Lung (tissue), 12 donors: ENCODE results near the gene SYTL3. TPM values are rescaled to one million over a fixed set of nuclear protein-coding genes. Genes with fewer than 3 reads are reported as not detected.

Experiments
- ATAC-seq: fragments of 200-7000 bp; cut with Tn5 transposase; one replicate; pipeline ENCODE4 v1.9.1; 2020; ENCODE audit warnings: moderate number of reproducible peaks; ENCODE audit not compliant: insufficient read depth, low FRiP score
- DNase-seq, 3 donors: peaks; one replicate each; pipeline ENCODE4 v3.0.0-alpha.2; 2013 to 2017
- H3K27ac ChIP-seq, 2 donors: one replicate each; pipeline ENCODE4 v1.5.1; 2013; ENCODE audit warnings: mild to moderate bottlenecking in 2 of 2, moderate library complexity in 2 of 2, control low read depth in 1 of 2, inconsistent platforms in 1 of 2, low read depth in 1 of 2, low read length in 1 of 2
- H3K27me3 ChIP-seq, 3 donors: one replicate each; pipeline ENCODE4 v1.5.1; 2013; ENCODE audit warnings: low read length in 2 of 3; ENCODE audit not compliant: control insufficient read depth in 3 of 3, insufficient read depth in 3 of 3
- H3K36me3 ChIP-seq, 4 donors: one replicate each; pipeline ENCODE4 v1.5.1; 2013; ENCODE audit warnings: low read length in 4 of 4, mild to moderate bottlenecking in 1 of 4, moderate library complexity in 1 of 4; ENCODE audit not compliant: control insufficient read depth in 4 of 4, insufficient read depth in 4 of 4
- H3K4me1 ChIP-seq, 5 donors: one replicate each; pipeline ENCODE4 v1.5.1; 2013; ENCODE audit warnings: low read length in 5 of 5, mild to moderate bottlenecking in 2 of 5, moderate library complexity in 1 of 5; ENCODE audit not compliant: control insufficient read depth in 5 of 5, insufficient read depth in 5 of 5
- H3K4me3 ChIP-seq: one replicate; pipeline ENCODE4 v1.5.1; 2013; ENCODE audit warnings: mild to moderate bottlenecking, control low read depth, moderate library complexity
- H3K9ac ChIP-seq, 2 donors: one replicate each; pipeline ENCODE4 v1.5.1; 2013; ENCODE audit warnings: low read length in 2 of 2, control low read depth in 1 of 2; ENCODE audit not compliant: insufficient read depth in 1 of 2
- H3K9me3 ChIP-seq, 4 donors: one replicate each; pipeline ENCODE4 v1.5.1; 2013; ENCODE audit warnings: low read length in 3 of 4, mild to moderate bottlenecking in 1 of 4, moderate library complexity in 1 of 4; ENCODE audit not compliant: control insufficient read depth in 4 of 4, insufficient read depth in 3 of 4
- WGBS, 2 donors: extraction: QIAGEN DNeasy Blood & Tissue Kit; methylation state at CpG; one replicate each; pipeline ENCODE4 v1.1.7; 2013; 5-methylcytosine and 5-hydroxymethylcytosine counted together
- polyA plus RNA-seq, 2 donors: library from polyadenylated mRNA; stranded (reverse); fragments of 200-250 nt; gene quantifications; one replicate each; pipeline ENCODE4 v1.2.1, GENCODE V29; 2013
- total RNA-seq, 2 donors: library from RNA; depleted of rRNA in 1 of 2; stranded (reverse); fragments of >200 nt in 1 of 2; gene quantifications; one replicate each; pipeline ENCODE4 v1.2.1, GENCODE V29; 2014 to 2021
- TF ChIP-seq, protein P1 (sequence below): IDR thresholded peaks from 2 replicates; pipeline ENCODE4 v1.5.1; 2012; ENCODE audit warnings: mild to moderate bottlenecking; ENCODE audit errors: control extremely low read depth, extremely low read depth
- donor health status: control.
- donor health status: control.
- donor health status: Bipolar disorder and iron deficiency.
- donor health status: healthy.
- donor health status: DM: yes; HTN: yes; CAD: no.

The SYTL3 gene
- total and polyA plus RNA-seq, 4 donors, result 6.5 to 20.0 (median 15.6) TPM

DNA sequence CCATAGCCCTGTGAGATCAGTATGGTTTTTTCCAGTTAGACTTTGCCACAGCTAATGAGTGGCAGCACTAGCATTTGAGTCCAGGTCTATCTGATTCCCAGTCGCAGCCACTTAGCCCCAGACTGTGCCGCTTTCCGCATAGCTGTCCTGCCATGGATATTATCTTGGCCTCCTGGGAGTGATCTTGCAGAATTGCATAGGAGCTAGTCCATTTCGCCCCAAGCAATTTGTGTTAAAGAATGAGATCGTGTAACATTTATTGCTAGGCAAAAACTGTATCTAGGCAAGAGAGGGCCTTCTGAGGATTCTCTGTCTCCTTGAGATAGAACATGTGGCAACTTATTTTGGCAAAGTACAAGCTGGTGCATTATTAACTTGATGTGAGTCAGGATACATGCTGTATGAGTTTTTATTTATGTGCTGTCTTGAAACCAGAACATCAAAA lies 95.2 kb downstream of the SYTL3 start:
- DNase-seq (no peak), ATAC-seq (no peak)
- Histone ChIP-seq H3K27ac (no peak overlapping the region), H3K9ac (no peak overlapping the region), H3K4me3 (no peak overlapping the region), H3K4me1 (peaks cover 0 to 5% (median 0%) of the 10 kb centered on the region in 5 donors), H3K9me3 (no peaks in the 10 kb centered on the region), H3K36me3 (peaks cover 0 to 3% (median under 1%) of the 10 kb centered on the region in 4 donors), H3K27me3 (no peaks in the 10 kb centered on the region)
- 94 to 95% methylated on average over 5 of the region's 5 CpGs for WGBS, 2 donors
- TF ChIP-seq, protein P1, sequence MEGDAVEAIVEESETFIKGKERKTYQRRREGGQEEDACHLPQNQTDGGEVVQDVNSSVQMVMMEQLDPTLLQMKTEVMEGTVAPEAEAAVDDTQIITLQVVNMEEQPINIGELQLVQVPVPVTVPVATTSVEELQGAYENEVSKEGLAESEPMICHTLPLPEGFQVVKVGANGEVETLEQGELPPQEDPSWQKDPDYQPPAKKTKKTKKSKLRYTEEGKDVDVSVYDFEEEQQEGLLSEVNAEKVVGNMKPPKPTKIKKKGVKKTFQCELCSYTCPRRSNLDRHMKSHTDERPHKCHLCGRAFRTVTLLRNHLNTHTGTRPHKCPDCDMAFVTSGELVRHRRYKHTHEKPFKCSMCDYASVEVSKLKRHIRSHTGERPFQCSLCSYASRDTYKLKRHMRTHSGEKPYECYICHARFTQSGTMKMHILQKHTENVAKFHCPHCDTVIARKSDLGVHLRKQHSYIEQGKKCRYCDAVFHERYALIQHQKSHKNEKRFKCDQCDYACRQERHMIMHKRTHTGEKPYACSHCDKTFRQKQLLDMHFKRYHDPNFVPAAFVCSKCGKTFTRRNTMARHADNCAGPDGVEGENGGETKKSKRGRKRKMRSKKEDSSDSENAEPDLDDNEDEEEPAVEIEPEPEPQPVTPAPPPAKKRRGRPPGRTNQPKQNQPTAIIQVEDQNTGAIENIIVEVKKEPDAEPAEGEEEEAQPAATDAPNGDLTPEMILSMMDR, result no peak

DNA sequence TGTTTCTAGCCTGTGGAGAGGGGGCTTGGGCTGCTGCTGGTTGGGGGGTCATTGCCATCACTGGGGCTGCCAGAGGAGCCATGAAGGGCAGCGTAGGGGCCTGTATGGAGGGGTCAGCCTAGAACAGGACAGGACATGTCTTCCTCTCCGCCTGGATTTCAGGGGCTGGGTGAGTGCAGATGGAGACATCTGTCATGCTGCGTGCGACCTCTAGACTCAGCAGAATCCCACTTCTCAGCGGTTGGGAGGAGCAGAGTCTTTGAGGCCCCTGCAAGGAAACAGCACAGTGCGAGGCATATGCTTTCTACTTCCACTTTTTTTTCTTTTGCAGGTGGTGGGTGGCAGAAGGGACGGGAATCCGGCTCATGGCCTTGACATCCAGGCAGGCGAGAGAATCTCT lies 101.4 kb downstream of the SYTL3 start:
- peaks cover 0 to 11% (median 0%) of the 10 kb centered on the region in 4 donors for H3K36me3 ChIP-seq
- no peaks in the 10 kb centered on the region for H3K9me3 ChIP-seq
- no peak overlapping the region for H3K4me3 ChIP-seq
- H3K4me1 ChIP-seq, result peaks cover 2 to 26% (median 5%) of the 10 kb centered on the region in 5 donors
- DNase-seq (peak in 1 of 3 donors; percentile 33), ATAC-seq (no peak)
- TF ChIP-seq, protein P1, result no peak
- H3K27me3 ChIP-seq, result no peaks in the 10 kb centered on the region
- no peak overlapping the region for H3K27ac ChIP-seq
- H3K9ac ChIP-seq, result no peak overlapping the region
- WGBS, 2 donors, result 57 to 84% methylated on average over 9 of the region's 9 CpGs

DNA sequence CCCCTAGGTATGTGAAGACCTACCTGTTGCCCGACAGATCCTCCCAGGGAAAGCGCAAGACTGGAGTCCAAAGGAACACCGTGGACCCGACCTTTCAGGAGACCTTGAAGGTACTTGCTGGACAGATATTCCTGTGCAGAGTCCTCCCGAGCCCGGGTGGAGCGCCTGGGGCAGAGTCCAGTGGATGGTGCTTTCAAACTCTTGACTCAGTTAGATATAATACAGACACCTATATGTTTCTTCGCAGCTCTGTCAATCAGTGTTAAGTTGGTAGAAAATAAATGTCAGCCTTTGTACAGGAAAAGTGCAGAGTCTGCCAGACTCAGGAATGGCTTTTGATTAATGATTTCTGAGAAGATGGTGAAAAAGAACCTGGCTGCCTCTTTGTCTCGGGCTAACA lies 102.1 kb downstream of the SYTL3 start:
- H3K27ac ChIP-seq, result no peak overlapping the region
- 71 to 77% methylated on average over 9 of the region's 9 CpGs for WGBS, 2 donors
- peaks cover 0 to 11% (median 0%) of the 10 kb centered on the region in 4 donors for H3K36me3 ChIP-seq
- ATAC-seq, result no peak
- H3K4me1 ChIP-seq, result peaks cover 2 to 26% (median 5%) of the 10 kb centered on the region in 5 donors
- TF ChIP-seq, protein P1, result no peak
- DNase-seq, result no peak
- H3K9ac ChIP-seq, result no peak overlapping the region
- no peak overlapping the region for H3K4me3 ChIP-seq
- no peaks in the 10 kb centered on the region for H3K9me3 ChIP-seq
- no peaks in the 10 kb centered on the region for H3K27me3 ChIP-seq

DNA sequence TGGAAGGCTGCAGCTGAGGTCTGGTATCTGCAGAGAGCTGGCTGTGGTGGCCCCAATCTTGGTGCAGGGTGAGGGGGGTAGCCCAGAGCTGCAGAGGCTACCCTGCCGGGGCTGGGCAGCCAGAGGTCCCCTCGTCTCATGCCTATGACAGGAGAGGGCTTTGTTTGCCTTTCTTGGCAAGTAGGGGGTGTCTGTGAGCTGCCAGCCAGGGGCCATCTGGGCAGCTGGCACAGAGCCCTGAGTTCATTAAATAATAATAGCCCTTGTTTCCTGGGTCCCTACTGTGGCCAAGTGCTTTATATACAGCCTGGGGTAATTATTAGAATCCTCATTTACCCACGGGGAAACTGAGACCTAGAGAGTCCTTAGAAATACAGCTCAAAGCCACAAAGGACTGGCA lies 102.8 kb downstream of the SYTL3 start:
- H3K4me3 ChIP-seq, result no peak overlapping the region
- no peak overlapping the region for H3K27ac ChIP-seq
- H3K4me1 ChIP-seq, result peaks cover 2 to 26% (median 5%) of the 10 kb centered on the region in 5 donors
- H3K27me3 ChIP-seq, result no peaks in the 10 kb centered on the region
- DNase-seq (peak; percentile 67 to 73 (median 70)), ATAC-seq (no peak)
- no peak overlapping the region for H3K9ac ChIP-seq
- TF ChIP-seq, protein P1, result no peak
- 52 to 66% methylated on average over 3 of the region's 3 CpGs for WGBS, 2 donors
- no peaks in the 10 kb centered on the region for H3K9me3 ChIP-seq
- peaks cover 0 to 14% (median 0%) of the 10 kb centered on the region in 4 donors for H3K36me3 ChIP-seq
